HG02981 (cell line): ENCODE data around the gene SUPV3L1.

Experiments used
- ATAC-seq: cut with Tn5 transposase; IDR thresholded peaks from one replicate; pipeline ENCODE4 v1.9.1; 2021; ENCODE audit warnings: mild to moderate bottlenecking, moderate library complexity; ENCODE audit not compliant: unreplicated experiment

Gene SUPV3L1

GRCh38 chr10:69201045-69201444 lies 21.0 kb downstream of the SUPV3L1 start:
- ATAC-seq, result no peak

DNA sequence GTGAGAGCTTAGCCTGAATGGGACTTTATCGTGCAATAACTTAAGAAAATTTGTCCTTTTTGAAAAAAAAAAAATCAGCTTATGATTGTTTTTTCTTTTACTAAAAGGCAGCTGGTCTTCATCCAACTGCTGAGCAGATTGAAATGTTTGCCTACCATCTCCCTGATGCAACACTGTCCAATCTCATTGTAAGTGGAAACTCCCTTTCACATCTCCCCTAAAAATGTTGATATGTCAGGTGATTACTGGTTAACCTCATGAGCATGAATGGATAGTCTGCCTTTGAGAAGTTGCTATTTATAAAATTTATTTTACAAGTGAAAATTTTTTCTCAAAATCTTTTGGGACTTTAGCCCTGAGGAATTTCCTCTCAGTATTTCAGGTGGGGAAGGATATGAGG lies 22.3 kb downstream of the SUPV3L1 start:
- ATAC-seq, result no peak

GRCh38 chr10:69208761-69209160 lies 28.7 kb downstream of the SUPV3L1 start:
- ATAC-seq, result no peak

GRCh38 chr10:69209787-69210484 lies 29.9 kb downstream of the SUPV3L1 start:
- no peak for ATAC-seq

DNA sequence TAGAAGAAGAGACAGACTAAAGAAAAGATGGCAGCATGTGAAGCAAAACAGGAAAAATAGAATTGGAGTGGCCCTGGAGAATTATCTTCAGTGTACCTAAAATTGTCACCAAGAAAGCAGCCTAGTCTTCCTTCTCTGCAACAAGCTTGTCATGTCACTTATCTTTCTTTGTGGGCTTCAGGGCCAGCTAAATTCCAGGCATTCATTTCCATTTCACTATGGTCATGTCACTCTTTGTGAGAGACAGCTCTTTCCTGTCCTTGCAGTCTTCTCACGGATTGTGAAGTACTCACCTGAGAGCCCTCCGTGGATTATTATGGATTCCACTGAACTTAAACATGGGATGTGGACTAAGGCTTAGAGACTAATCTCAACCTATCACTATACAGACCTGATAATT lies 31.1 kb downstream of the SUPV3L1 start:
- ATAC-seq, result no peak

- no peak for ATAC-seq
Observed at GRCh38 chr10:69211524-69211923, 31.5 kb downstream of the SUPV3L1 start.

DNA sequence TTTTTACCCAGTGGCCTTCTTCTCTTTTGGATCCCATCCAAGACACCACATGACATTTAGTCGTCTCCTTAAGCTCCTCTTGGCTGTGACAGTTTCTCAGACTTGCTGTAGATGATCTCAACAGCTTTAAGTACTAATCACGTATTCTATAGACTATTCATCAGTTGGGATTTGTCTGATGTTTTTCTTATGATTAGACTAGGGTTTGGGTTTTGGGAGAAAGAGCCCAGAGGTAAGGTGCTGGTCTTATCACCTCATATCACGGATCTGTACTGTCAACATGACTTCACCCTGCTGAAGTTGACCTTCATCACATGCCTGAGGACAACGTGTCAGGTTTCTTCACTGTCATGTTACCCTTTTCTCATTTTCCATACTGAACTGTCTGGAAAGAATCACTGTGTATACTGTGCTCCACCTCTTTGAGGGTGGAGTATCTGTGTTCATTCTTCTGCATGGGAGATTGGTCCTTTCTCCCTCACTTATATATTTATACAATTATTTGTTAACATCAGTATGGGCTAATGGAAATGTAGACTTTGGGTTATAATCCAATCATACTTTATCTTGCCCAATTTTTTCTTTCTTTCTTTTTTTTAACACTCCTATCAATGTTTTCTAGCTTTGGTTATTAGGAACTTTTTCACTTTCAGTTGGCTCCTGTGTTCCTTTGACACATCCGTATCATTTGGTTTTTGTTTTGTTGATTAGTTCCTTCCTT lies 33.7 kb downstream of the SUPV3L1 start:
- no peak for ATAC-seq

DNA sequence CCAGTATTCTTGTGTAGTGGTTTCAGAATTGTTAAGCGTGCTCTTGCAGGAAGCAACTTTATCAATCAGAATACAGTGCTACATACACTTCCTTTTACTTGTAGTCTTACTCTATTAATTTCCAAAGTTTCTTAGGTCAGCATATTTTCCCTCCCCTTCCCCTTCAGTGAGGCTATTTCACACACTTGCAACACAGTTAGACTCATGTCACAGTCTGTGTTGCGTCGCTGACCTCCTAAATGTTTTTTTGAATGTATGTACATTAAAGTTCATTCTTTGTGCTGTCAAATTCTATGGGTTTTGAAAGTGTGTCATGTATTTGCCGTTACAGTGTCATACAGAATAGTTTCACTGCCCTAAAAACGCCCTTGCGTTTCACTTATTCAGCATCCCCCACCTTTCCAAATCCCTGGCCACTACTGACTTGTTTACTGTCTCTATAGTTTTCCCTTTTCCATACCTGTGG lies 34.7 kb downstream of the SUPV3L1 start:
- no peak for ATAC-seq

DNA sequence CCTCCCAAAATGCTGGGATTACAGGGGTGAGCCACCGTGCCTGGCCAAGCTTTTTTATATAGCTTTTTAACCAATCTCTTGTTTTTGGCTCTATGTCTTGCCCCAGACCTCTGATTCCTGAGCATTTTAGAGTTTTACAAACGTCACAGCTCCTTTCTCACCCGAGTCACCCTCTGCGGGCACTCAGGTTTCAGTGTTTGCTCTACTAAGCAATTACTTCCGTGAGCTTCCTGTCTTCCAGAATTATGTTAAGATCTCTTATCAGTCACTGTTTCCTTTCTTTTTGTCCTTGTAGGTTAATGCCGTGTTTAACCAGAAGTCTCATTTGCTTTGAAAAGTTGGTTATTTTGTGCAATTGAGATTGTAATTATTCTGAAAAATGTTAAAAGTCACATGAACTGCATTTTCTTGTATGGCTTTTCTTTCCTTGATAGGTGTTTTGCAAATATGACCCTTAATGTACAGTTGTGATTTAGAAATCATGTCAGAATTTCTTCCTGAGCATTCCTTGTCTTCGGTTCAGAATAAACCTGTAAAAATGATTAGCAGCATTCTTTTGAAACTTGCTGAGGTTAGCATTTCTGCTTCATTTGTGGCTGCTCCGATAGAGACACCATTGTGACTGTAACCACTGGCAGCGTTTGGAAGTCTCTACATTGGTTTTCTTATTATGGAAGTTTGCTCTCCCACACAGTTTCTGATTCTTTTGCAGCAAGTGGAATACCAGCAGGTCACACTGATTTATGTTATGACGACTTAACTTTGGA lies 35.6 kb downstream of the SUPV3L1 start:
- no peak for ATAC-seq

GRCh38 chr10:69216577-69217118 lies 36.6 kb downstream of the SUPV3L1 start:
- ATAC-seq, result no peak

- no peak for ATAC-seq
Observed at GRCh38 chr10:69217119-69217754, 37.2 kb downstream of the SUPV3L1 start.

GRCh38 chr10:69218831-69219230 lies 38.8 kb downstream of the SUPV3L1 start:
- ATAC-seq, result no peak

GRCh38 chr10:69220041-69220451 lies 40.0 kb downstream of the SUPV3L1 start, which contains the start of gene HKDC1:
Gene HKDC1, plus strand, starts transcription at chr10:69220332. Its CDS starts 104 bp downstream, at chr10:69220436.
- no peak for ATAC-seq

DNA sequence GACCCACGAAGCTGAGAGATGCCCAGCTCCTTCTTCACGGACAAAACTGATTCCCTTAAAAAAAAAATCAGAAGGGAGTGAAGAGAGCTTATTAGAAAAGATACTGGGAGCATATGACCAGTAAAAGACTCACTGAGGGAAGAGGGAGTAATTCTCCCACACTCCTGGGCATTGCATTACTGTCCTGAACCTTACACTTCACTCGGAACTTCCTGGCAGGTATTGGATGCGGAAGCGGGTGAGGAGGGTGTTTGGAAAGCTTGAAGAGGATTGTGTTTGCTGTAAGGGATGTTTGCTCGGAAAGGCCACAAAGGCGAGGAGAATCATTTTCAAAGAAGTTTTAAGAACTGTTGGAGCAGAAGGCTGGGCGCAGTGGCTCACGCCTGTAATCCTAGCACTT lies 40.5 kb downstream of the SUPV3L1 start:
- ATAC-seq, result no peak

- ATAC-seq, result peak; percentile 93
Observed at GRCh38 chr10:69222157-69223027, 42.4 kb downstream of the SUPV3L1 start.

DNA sequence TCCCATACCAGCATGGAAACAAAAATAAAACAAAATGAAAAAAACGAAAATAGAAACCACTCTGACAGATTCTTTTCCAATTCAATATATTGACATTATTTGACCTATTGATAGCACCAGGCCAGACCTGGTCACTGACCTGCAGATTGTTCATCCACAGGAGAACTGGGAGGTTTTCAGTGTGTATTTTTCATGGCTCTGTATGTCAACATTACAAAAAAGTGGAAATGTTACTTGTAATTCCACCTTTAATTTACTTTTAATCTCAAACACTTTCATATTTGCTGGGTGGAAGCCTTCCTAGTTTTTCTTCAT lies 43.0 kb downstream of the SUPV3L1 start:
- ATAC-seq, result no peak

DNA sequence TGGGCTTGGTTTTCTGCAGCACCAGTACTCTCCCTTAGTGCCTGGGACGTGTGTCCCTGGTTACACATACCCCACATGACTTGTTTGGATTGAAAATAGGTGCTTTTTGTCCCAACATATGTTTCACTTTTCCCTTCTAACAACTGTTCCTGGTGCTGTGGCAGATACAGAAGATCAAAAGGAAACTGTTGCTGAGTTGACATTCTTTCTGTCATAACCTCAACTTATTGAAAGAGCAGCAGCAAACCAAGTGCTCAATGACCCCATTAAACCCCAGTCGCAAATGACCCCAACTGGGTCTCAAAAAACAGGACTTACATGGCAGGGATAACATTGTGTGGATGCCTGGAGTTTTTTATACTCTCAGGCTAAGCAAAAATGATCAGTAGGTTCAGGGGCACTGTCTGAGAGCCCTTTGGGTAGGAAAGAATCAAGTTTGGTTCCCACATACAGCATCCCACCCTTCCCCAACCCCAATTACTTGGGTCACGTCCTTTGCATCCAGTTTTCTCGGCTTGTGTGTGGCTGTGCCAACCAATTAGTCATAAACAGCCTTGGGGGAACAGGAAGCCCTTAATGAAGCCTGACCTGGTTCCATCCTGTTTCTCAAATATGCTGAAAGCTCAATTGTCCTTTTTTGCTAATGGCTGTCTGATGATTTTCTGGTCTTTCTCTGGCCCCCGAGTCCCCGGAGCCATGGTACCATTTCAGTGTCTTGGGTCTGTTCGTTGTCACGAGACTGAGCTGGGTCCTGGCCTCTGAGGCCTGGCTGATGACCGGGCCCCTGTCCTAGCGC lies 45.0 kb downstream of the SUPV3L1 start:
- no peak for ATAC-seq

- no peak for ATAC-seq
Observed at GRCh38 chr10:69225681-69226080, 45.6 kb downstream of the SUPV3L1 start.

GRCh38 chr10:69226919-69227450 lies 47.0 kb downstream of the SUPV3L1 start:
- ATAC-seq, result no peak
